Measurements from ENCODE around the gene EPS15. TPM values are rescaled to one million over a fixed set of nuclear protein-coding genes. Genes with fewer than 3 reads are reported as not detected.
A peak's percentile ranks its signal among the peaks of the same experiment; 100 is the strongest.

The EPS15 gene
- total and polyA plus RNA-seq, 10 of the 15 experiments (the other 5 are each of a cell fraction or from before 2014, with no cell fraction given): 24.7 to 87.8 (median 56.3) TPM

DNA sequence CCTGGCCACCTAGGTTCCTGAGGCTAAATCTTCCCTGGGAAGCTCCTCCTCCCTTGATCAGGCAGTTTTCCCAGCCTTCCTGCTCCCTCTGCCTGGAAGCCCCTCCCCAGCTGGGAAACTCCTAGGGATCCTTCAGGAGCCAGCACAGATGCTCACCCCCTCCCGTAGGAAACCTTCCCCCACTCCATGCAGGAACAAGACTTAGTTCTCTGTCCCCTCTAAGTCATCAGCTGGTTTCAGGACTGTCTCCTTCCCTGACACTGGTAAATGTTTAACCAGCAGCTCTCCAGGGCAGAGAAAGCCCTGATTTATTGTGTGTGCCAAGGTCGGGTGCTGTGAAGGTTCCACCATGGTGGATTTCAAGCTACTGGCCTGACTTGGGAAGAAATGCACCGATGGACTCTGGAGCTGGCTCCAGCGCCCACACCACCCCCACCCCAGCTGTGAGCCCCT lies 213.7 kb downstream of the EPS15 start (continued):
- TF ChIP-seq, protein P1, sequence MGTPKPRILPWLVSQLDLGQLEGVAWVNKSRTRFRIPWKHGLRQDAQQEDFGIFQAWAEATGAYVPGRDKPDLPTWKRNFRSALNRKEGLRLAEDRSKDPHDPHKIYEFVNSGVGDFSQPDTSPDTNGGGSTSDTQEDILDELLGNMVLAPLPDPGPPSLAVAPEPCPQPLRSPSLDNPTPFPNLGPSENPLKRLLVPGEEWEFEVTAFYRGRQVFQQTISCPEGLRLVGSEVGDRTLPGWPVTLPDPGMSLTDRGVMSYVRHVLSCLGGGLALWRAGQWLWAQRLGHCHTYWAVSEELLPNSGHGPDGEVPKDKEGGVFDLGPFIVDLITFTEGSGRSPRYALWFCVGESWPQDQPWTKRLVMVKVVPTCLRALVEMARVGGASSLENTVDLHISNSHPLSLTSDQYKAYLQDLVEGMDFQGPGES (IDR thresholded peaks at IDR 0.05): no peak
- TF ChIP-seq IKZF2 (IDR thresholded peaks at IDR 0.05) (peak; percentile 17 to 26; a peak in 1 of 4 replicates), IKZF1 (conservative IDR thresholded peaks at IDR 0.05) (0 out of 2 replicates have a peak, but pooled peaks have one; percentile 35), CHD4 (IDR thresholded peaks at IDR 0.05) (no peak), CEBPB (IDR thresholded peaks at IDR 0.05; ENCODE audit: borderline replicate concordance in 1 of 2, low read depth in 2 of 2, low read length in 2 of 2) (no peak)
- TF ChIP-seq, protein P2, sequence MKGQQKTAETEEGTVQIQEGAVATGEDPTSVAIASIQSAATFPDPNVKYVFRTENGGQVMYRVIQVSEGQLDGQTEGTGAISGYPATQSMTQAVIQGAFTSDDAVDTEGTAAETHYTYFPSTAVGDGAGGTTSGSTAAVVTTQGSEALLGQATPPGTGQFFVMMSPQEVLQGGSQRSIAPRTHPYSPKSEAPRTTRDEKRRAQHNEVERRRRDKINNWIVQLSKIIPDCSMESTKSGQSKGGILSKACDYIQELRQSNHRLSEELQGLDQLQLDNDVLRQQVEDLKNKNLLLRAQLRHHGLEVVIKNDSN (IDR thresholded peaks at IDR 0.05; ENCODE audit: borderline replicate concordance, extremely low read length, insufficient read depth, low read depth, low read length): no peak
- TF ChIP-seq, protein P3, sequence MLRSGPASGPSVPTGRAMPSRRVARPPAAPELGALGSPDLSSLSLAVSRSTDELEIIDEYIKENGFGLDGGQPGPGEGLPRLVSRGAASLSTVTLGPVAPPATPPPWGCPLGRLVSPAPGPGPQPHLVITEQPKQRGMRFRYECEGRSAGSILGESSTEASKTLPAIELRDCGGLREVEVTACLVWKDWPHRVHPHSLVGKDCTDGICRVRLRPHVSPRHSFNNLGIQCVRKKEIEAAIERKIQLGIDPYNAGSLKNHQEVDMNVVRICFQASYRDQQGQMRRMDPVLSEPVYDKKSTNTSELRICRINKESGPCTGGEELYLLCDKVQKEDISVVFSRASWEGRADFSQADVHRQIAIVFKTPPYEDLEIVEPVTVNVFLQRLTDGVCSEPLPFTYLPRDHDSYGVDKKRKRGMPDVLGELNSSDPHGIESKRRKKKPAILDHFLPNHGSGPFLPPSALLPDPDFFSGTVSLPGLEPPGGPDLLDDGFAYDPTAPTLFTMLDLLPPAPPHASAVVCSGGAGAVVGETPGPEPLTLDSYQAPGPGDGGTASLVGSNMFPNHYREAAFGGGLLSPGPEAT (IDR thresholded peaks at IDR 0.05; ENCODE audit: low read depth): no peak

DNA sequence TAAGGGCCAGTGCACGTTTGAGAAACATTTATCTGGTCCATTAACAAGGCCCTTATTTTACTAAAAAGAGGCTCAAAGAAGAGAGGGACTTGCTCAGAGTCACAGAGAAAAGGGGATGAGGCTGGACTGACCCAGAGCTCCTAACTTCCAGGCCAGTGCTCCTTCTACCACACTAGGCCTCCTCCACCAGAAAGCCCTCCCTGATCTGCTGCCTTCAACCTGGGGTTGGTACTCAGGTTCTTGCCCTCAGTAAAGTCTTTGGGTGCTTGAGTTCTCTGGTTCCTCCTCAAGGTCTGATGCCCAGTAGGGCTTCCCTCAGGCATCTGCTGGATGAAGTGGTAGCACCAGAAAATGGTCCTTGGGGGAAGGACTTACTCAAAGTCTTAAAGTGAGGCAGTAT lies 214.7 kb downstream of the EPS15 start:
- no peaks in the 10 kb centered on the region for H3K36me3 ChIP-seq (ENCODE audit: control insufficient read depth in 2 of 2, insufficient read depth in 2 of 2, low read length in 1 of 2)
- ChIA-PET RAD21 (ENCODE audit: unreplicated experiment) (interaction anchor here (0.8 kb wide), 2 partner anchors 184 to 230 kb away, joined by 3 read pairs; no protein-coding TSS in a partner anchor), SMC1A (ENCODE audit: uncharacterized antibody, unreplicated experiment) (interaction anchor here (1.1 to 1.8 kb wide), 4 partner anchors 8 to 38 kb away, joined by 3 to 5 read pairs (median 4); partner anchors contain the start of gene TTC39A), CTCF (interaction anchor here (1.2 to 4.0 kb wide), 5 partner anchors 9 to 116 kb away, joined by 3 to 16 read pairs (median 5); no protein-coding TSS in a partner anchor), POLR2A (interaction anchor here (1.4 kb wide), 1 partner anchor 230 kb away, joined by 3 read pairs; no protein-coding TSS in a partner anchor)
- H3K79me2 ChIP-seq (ENCODE audit: control insufficient read depth, insufficient read depth, low read length): no peaks in the 10 kb centered on the region
- no peaks in the 10 kb centered on the region for H4K20me1 ChIP-seq (ENCODE audit: control insufficient read depth, insufficient read depth)
- TF ChIP-seq ZNF274 (IDR thresholded peaks at IDR 0.05; ENCODE audit: insufficient read depth, insufficient read length): no peak
- no peak for TF ChIP-seq PAX8 (IDR thresholded peaks at IDR 0.05)
- TF ChIP-seq TBL1XR1 (IDR thresholded peaks at IDR 0.05; ENCODE audit: low read depth, low read length): no peak
- TF ChIP-seq, protein P4, sequence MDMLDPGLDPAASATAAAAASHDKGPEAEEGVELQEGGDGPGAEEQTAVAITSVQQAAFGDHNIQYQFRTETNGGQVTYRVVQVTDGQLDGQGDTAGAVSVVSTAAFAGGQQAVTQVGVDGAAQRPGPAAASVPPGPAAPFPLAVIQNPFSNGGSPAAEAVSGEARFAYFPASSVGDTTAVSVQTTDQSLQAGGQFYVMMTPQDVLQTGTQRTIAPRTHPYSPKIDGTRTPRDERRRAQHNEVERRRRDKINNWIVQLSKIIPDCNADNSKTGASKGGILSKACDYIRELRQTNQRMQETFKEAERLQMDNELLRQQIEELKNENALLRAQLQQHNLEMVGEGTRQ (IDR thresholded peaks at IDR 0.05; ENCODE audit: borderline replicate concordance, low read depth, low read length): no peak
- TF ChIP-seq, protein P2 (IDR thresholded peaks at IDR 0.05; ENCODE audit: borderline replicate concordance, extremely low read length, insufficient read depth, low read depth, low read length): no peak
- no peak for TF ChIP-seq NRF1 (conservative IDR thresholded peaks at IDR 0.05; ENCODE audit: low read depth, low read length)
- TF ChIP-seq, protein P5, sequence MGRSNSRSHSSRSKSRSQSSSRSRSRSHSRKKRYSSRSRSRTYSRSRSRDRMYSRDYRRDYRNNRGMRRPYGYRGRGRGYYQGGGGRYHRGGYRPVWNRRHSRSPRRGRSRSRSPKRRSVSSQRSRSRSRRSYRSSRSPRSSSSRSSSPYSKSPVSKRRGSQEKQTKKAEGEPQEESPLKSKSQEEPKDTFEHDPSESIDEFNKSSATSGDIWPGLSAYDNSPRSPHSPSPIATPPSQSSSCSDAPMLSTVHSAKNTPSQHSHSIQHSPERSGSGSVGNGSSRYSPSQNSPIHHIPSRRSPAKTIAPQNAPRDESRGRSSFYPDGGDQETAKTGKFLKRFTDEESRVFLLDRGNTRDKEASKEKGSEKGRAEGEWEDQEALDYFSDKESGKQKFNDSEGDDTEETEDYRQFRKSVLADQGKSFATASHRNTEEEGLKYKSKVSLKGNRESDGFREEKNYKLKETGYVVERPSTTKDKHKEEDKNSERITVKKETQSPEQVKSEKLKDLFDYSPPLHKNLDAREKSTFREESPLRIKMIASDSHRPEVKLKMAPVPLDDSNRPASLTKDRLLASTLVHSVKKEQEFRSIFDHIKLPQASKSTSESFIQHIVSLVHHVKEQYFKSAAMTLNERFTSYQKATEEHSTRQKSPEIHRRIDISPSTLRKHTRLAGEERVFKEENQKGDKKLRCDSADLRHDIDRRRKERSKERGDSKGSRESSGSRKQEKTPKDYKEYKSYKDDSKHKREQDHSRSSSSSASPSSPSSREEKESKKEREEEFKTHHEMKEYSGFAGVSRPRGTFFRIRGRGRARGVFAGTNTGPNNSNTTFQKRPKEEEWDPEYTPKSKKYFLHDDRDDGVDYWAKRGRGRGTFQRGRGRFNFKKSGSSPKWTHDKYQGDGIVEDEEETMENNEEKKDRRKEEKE (IDR thresholded peaks at IDR 0.05): no peak
- peak overlapping the region; percentile 24; the same call in 1 of the 2 replicates for H2AFZ ChIP-seq (ENCODE audit: control insufficient read depth, low read depth, low read length)
- no peak for FAIRE-seq
- intact Hi-C loops (cut with micrococcal nuclease; ENCODE audit: unreplicated experiment): no loop called here
- no peaks in the 10 kb centered on the region for H3K9me3 ChIP-seq (replicated peaks; ENCODE audit: control insufficient read depth, insufficient read depth, low read length)
- 43% methylated on average over 1 of the region's 1 CpG for WGBS (ENCODE audit: insufficient coverage, insufficient replicate concordance, low lambda C conversion rate, missing lambda C conversion rate)
- BruUV-seq (replicated peaks): no TSS peak
- peaks cover 52% of the 10 kb centered on the region for H3K4me1 ChIP-seq (ENCODE audit: control insufficient read depth, insufficient read depth, low read length)
- no peak for ATAC-seq
- DNase-seq (ENCODE audit: low read depth, low spot score): no peak
- no peak overlapping the region for H3K9ac ChIP-seq (ENCODE audit: control insufficient read depth, insufficient read depth, low read length)
- no peaks in the 10 kb centered on the region for H3K27me3 ChIP-seq (replicated peaks in 1 of 2; ENCODE audit: control insufficient read depth in 2 of 2, insufficient read depth in 2 of 2, low read length in 1 of 2)
- H3K4me2 ChIP-seq (ENCODE audit: control insufficient read depth, insufficient read depth): no peak overlapping the region
- H3K4me3 ChIP-seq: no peak overlapping the region
- no peak overlapping the region for H3K27ac ChIP-seq (ENCODE audit: control insufficient read depth, insufficient read depth)
- in situ Hi-C loops (cut with MboI): no loop called here
